Panc1 (cell line): ENCODE measurements around the gene ISG20L2.

Experiments
- CTCF ChIP-seq: fragments of 450-650 bp; IDR thresholded peaks from 2 replicates; pipeline ENCODE4 v1.5.1; 2017; ENCODE audit warnings: mild to moderate bottlenecking
- SIN3A ChIP-seq: IDR thresholded peaks from 2 replicates; pipeline ENCODE4 v1.6.1; 2012; ENCODE audit warnings: low read depth, mild to moderate bottlenecking, low read length, moderate library complexity, borderline replicate concordance; ENCODE audit not compliant: insufficient read depth

DNA sequence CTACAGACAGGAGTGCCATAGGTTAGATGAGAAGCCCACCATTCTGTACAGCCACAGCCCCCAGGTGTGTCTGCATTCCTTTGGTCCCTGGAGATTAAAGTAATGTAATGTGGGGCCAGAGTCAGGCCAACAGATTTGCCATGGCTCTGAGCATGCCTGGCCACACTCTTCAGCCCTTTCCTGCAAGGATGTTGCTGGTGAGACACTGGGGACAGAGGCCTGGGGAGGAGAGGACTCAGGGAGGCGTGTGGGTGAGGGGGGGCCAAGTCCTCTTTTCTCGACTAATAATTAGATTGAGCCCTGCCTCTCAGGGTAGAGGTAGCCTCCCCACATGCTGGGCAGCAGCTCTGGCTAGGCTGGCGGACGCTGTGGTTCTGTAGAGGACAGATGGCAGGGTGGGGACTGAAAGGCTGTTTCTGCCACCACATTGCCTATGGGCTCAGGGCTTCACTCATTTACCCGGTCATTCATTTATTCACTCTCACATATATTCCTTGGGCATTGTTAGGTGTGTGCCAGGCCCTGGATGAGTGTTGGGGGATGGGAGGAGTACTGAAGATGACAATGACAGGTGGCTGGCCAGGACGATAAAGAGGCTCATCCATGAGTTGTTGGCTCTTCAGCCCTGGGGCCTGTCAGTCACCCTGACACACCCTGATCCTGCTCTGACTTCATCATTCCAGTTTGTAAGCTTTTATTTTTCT, 31.7 kb upstream of the ISG20L2 start:
- TF ChIP-seq CTCF (no peak), SIN3A (no peak)
